Measurements from ENCODE around the gene ASGR2.
"Not testable (repeated sequence)": the region's sequence is repeated elsewhere in the genome, so short reads cannot be mapped to it uniquely, and the experiment has no call there.

- not testable (repeated sequence) for TF ChIP-seq CTCF, EZH2phosphoT487, EZH2 (IDR thresholded peaks at IDR 0.05)
These were observed 44.9 kb upstream of the ASGR2 start for GRCh38 chr17:7159571-7159970.

Measured in neural progenitor cell (in vitro differentiated cells).